GM19463 (cell line): ENCODE measurements around the gene RASA3.

ENCODE experiments used
- ATAC-seq: cut with Tn5 transposase; IDR thresholded peaks from one replicate; pipeline ENCODE4 v1.9.1; 2021; ENCODE audit warnings: mild to moderate bottlenecking, moderate library complexity; ENCODE audit not compliant: unreplicated experiment

RASA3 gene

GRCh38 chr13:113928685-113929627 lies 203.5 kb downstream of the RASA3 start:
- ATAC-seq = no peak
